Iris pigment epithelial cell (primary cell): ENCODE measurements around the gene ARMC9.
"Not testable (repeated sequence)": the region's sequence is repeated elsewhere in the genome, so short reads cannot be mapped to it uniquely, and the experiment has no call there.

Experiments
- DNase-seq: peaks from one replicate; pipeline ENCODE4 v3.0.0-alpha.2; 2011; ENCODE audit warnings: low read depth

ARMC9 gene

GRCh38 chr2:231290321-231291015 is 92.0 kb downstream of the ARMC9 start:
- no peak for DNase-seq

- DNase-seq = no peak
Observed at GRCh38 chr2:231292472-231293134, 94.2 kb downstream of the ARMC9 start.

GRCh38 chr2:231293163-231293562 is 94.7 kb downstream of the ARMC9 start:
- no peak for DNase-seq

GRCh38 chr2:231294116-231294515 is 95.7 kb downstream of the ARMC9 start:
- no peak for DNase-seq

GRCh38 chr2:231294571-231295362 is 96.3 kb downstream of the ARMC9 start:
- no peak for DNase-seq

GRCh38 chr2:231295363-231295655 is 96.9 kb downstream of the ARMC9 start:
- no peak for DNase-seq

GRCh38 chr2:231296401-231296974 is 98.1 kb downstream of the ARMC9 start:
- no peak for DNase-seq

- peak; percentile 62 for DNase-seq
Observed at GRCh38 chr2:231297108-231297908, 98.9 kb downstream of the ARMC9 start.

GRCh38 chr2:231298091-231298490 is 99.7 kb downstream of the ARMC9 start:
- no peak for DNase-seq

- no peak for DNase-seq
Observed at GRCh38 chr2:231299267-231299666, 100.8 kb downstream of the ARMC9 start.

GRCh38 chr2:231300020-231300721 is 101.7 kb downstream of the ARMC9 start:
- peak; percentile 15 for DNase-seq

- DNase-seq = no peak
Observed at GRCh38 chr2:231300722-231301076, 102.3 kb downstream of the ARMC9 start.

- DNase-seq = not testable (repeated sequence)
Observed at GRCh38 chr2:231304259-231304658, 105.8 kb downstream of the ARMC9 start.

GRCh38 chr2:231305221-231305620 is 106.8 kb downstream of the ARMC9 start:
- DNase-seq = no peak

GRCh38 chr2:231306791-231307393 is 108.5 kb downstream of the ARMC9 start:
- DNase-seq = no peak

GRCh38 chr2:231308219-231308618 is 109.8 kb downstream of the ARMC9 start:
- DNase-seq = no peak

- DNase-seq = peak; percentile 70
Observed at GRCh38 chr2:231308631-231309428, 110.4 kb downstream of the ARMC9 start.

GRCh38 chr2:231312066-231312465 is 113.6 kb downstream of the ARMC9 start:
- no peak for DNase-seq

- DNase-seq = no peak
Observed at GRCh38 chr2:231315896-231316295, 117.5 kb downstream of the ARMC9 start.

- no peak for DNase-seq
Observed at GRCh38 chr2:231317579-231317978, 119.1 kb downstream of the ARMC9 start.
